Common myeloid progenitor, CD34-positive (primary cell): ENCODE measurements around the gene SUB1.
"Not testable (repeated sequence)": the region's sequence is repeated elsewhere in the genome, so short reads cannot be mapped to it uniquely, and the experiment has no call there.

ENCODE experiments used
- CTCF ChIA-PET: fragments of 350-600 bp; sonication (Branson Sonifier 250); formaldehyde crosslinking; loops from one replicate; lab custom pipeline; 2021; ENCODE audit warnings: antibody characterized with exemption; lab: Charles Lee
- POLR2A ChIA-PET: fragments of 350-600 bp; sonication (Branson Sonifier 250); formaldehyde crosslinking; loops from one replicate; lab custom pipeline; 2021; ENCODE audit warnings: antibody characterized with exemption; lab: Charles Lee
- DNase-seq, 3 donors: peaks; one replicate each; pipeline versions ENCODE4 v3.0.0 to v3.0.0-alpha.2; 2013
- H3K27ac ChIP-seq, 2 experiments: 1 replicate in 1 of 2; 2 replicates in 1 of 2; pipeline ENCODE4 v1.7.0; 2013; ENCODE audit warnings: inconsistent platforms in 2 of 2, low read length in 2 of 2, mild to moderate bottlenecking in 2 of 2, low read depth in 1 of 2, moderate library complexity in 1 of 2; ENCODE audit not compliant: severe bottlenecking in 2 of 2, insufficient read depth in 1 of 2, poor library complexity in 1 of 2
- H3K27me3 ChIP-seq, 5 experiments: replicated peaks in 2 of 5; 1 replicate in 3 of 5; 2 replicates in 2 of 5; pipeline versions ENCODE4 v1.6.1 to v1.7.0; 2013; ENCODE audit warnings: low read length in 4 of 5, mild to moderate bottlenecking in 2 of 5, moderate library complexity in 2 of 5, inconsistent platforms in 1 of 5; ENCODE audit not compliant: insufficient read depth in 5 of 5, control insufficient read depth in 4 of 5
- H3K36me3 ChIP-seq, 4 experiments: 1 replicate in 2 of 4; 2 replicates in 2 of 4; pipeline versions ENCODE4 v1.6.1 to v1.7.0; 2013; ENCODE audit warnings: low read length in 3 of 4, control low read depth in 1 of 4, mild to moderate bottlenecking in 1 of 4; ENCODE audit not compliant: control insufficient read depth in 4 of 4, insufficient read depth in 4 of 4
- H3K4me1 ChIP-seq, 4 experiments: 1 replicate in 3 of 4; 2 replicates in 1 of 4; pipeline versions ENCODE4 v1.6.1 to v1.7.1; 2013; ENCODE audit warnings: low read length in 3 of 4, mild to moderate bottlenecking in 3 of 4, control low read depth in 1 of 4, inconsistent platforms in 1 of 4, moderate library complexity in 1 of 4; ENCODE audit not compliant: control insufficient read depth in 4 of 4, insufficient read depth in 4 of 4; ENCODE audit errors: control extremely low read depth in 1 of 4
- H3K4me3 ChIP-seq, 7 experiments: 1 replicate in 4 of 7; 2 replicates in 3 of 7; pipeline versions ENCODE4 v1.5.1 to v1.7.0; 2013; ENCODE audit warnings: mild to moderate bottlenecking in 7 of 7, low read length in 6 of 7, moderate library complexity in 6 of 7, inconsistent platforms in 2 of 7, low read depth in 2 of 7, control low read depth in 1 of 7; ENCODE audit not compliant: insufficient read depth in 4 of 7, control insufficient read depth in 1 of 7; ENCODE audit errors: extremely low read depth in 1 of 7
- H3K9me3 ChIP-seq, 5 experiments: 1 replicate in 4 of 5; 2 replicates in 1 of 5; pipeline versions ENCODE4 v1.6.1 to v1.7.1; 2013; ENCODE audit warnings: low read length in 4 of 5, mild to moderate bottlenecking in 2 of 5, inconsistent platforms in 1 of 5, low read depth in 1 of 5, moderate library complexity in 1 of 5; ENCODE audit not compliant: control insufficient read depth in 4 of 5, insufficient read depth in 2 of 5; ENCODE audit errors: control extremely low read depth in 1 of 5
- WGBS: methylation state at CpG from one replicate; pipeline ENCODE4 v1.1.5; 2013; ENCODE audit not compliant: insufficient coverage; 5-methylcytosine and 5-hydroxymethylcytosine counted together

SUB1 gene

GRCh38 chr5:32542216-32543059 is 42.9 kb upstream of the SUB1 start:
- H3K4me3 ChIP-seq, result no peak overlapping the region
- POLR2A ChIA-PET, result no interaction called here
- no peak overlapping the region for H3K27ac ChIP-seq
- WGBS, result 93% methylated on average over 5 of the region's 10 CpGs
- CTCF ChIA-PET, result interaction anchor here (0.8 kb wide), 1 partner anchor 46 kb away, joined by 3 read pairs; no protein-coding TSS in a partner anchor
- H3K27me3 ChIP-seq, result no peaks in the 10 kb centered on the region
- DNase-seq, result peak in 1 of 3 donors; percentile 45
- H3K9me3 ChIP-seq, result peaks cover 0 to 6% (median 0%) of the 10 kb centered on the region in 5 experiments
- H3K36me3 ChIP-seq, result no peaks in the 10 kb centered on the region
- peaks cover 0 to 17% (median 5%) of the 10 kb centered on the region in 4 experiments for H3K4me1 ChIP-seq

GRCh38 chr5:32543291-32543690 is 42.1 kb upstream of the SUB1 start:
- WGBS, result 97% methylated on average over 6 of the region's 8 CpGs
- Histone ChIP-seq H3K9me3 (peaks cover 0 to 6% (median 0%) of the 10 kb centered on the region in 5 experiments), H3K27me3 (no peaks in the 10 kb centered on the region), H3K4me3 (no peak overlapping the region), H3K36me3 (no peaks in the 10 kb centered on the region), H3K4me1 (peaks cover 0 to 11% (median 5%) of the 10 kb centered on the region in 4 experiments), H3K27ac (no peak overlapping the region)
- CTCF ChIA-PET, result no interaction called here
- POLR2A ChIA-PET, result no interaction called here
- DNase-seq, result no peak

DNA sequence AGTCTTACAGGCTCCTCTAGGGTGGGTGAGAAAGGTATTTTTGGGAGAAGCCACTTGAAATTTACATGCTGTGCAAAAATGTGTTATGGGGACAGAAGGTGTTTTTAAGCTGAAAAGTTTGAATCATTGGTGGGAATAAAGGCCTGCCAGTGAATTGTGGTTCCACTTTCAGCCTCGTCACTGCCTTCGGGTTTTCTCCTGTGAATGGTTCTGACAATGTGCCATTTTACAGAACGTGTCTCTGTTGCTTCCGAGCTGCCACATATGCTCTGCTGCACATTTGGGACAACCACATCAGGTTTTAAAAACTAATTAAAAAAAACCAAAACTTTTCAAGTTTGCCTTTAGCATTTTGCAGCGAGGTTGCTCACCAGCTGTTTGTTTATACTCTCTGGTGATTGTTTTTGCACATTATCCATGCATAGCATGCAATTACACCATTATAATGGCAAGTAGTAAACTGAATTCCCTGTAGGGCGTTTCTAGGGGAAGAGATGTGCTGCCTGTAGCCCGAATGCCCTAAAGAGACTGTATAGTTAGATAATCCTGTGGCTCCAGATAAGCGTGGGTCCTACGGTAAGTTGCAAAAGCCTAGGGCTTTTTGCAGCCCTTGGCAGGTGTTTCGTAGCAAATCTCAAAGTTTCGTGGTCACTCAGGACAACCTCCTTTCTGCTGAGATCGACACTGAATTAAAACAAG is 40.1 kb upstream of the SUB1 start:
- WGBS, result 84% methylated on average over 11 of the region's 12 CpGs
- ChIA-PET POLR2A (no interaction called here), CTCF (no interaction called here)
- Histone ChIP-seq H3K4me1 (peaks cover 0 to 5% (median 2%) of the 10 kb centered on the region in 4 experiments), H3K4me3 (no peak overlapping the region), H3K36me3 (no peaks in the 10 kb centered on the region), H3K27me3 (no peaks in the 10 kb centered on the region), H3K9me3 (peaks cover 0 to 6% (median 0%) of the 10 kb centered on the region in 5 experiments), H3K27ac (no peak overlapping the region)
- no peak for DNase-seq

DNA sequence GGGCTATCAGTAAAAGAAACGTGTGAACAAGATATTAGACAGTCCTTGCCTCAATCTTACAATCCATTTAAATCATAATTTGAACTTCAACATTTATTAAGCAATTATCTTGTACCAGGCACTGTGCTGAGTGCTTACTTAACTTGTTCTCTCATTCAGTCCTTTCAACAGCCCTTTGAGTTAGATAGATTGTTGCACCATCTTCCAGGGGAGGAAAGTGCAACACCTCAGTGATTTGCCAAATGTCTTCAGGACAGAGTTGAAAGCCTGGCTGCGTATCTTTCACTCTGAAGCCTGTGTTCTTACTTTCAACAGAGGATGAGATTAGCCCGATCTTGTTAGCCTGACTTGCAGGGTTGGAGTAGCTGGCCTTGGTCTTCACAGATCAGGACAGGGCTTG is 34.2 kb upstream of the SUB1 start:
- Histone ChIP-seq H3K27me3 (no peaks in the 10 kb centered on the region), H3K4me1 (peaks cover 0 to 9% (median 4%) of the 10 kb centered on the region in 4 experiments), H3K36me3 (no peaks in the 10 kb centered on the region), H3K4me3 (no peak overlapping the region), H3K9me3 (peaks cover 0 to 9% (median 0%) of the 10 kb centered on the region in 5 experiments), H3K27ac (no peak overlapping the region)
- CTCF ChIA-PET, result interaction anchor here (2.1 kb wide), 1 partner anchor 39 kb away, joined by 7 read pairs; no protein-coding TSS in a partner anchor
- DNase-seq, result no peak
- WGBS, result 100% methylated on average over 2 of the region's 3 CpGs
- POLR2A ChIA-PET, result no interaction called here

DNA sequence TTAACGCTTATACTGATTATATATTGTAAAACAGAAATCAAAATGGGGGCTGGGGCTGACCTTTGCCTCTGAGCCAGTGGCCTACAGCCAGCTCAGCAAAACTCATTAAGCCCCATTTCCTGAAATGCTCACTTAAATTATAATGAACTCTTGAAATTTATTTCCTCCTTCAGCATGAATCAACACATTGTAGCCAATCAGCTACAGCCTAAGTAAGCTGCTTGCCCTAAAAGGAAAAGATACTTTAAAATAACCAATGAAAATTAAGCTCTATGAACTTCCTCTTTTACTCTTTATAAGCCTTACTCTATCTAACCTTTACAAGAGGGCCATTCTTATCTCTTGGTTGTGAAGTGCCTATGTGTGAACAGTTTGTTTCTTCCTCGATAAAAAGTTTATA is 33.5 kb upstream of the SUB1 start:
- DNase-seq, result peak in 1 of 3 donors; percentile 25
- peaks cover 0 to 9% (median 0%) of the 10 kb centered on the region in 5 experiments for H3K9me3 ChIP-seq
- CTCF ChIA-PET, result interaction anchor here (0.8 to 2.1 kb wide), 2 partner anchors 27 to 38 kb away, joined by 3 to 7 read pairs; no protein-coding TSS in a partner anchor
- H3K4me3 ChIP-seq, result no peak overlapping the region
- no peaks in the 10 kb centered on the region for H3K27me3 ChIP-seq
- 100% methylated on average over 1 of the region's 2 CpGs for WGBS
- no peak overlapping the region for H3K27ac ChIP-seq
- peaks cover 0 to 9% (median 4%) of the 10 kb centered on the region in 4 experiments for H3K4me1 ChIP-seq
- POLR2A ChIA-PET, result no interaction called here
- H3K36me3 ChIP-seq, result no peaks in the 10 kb centered on the region

DNA sequence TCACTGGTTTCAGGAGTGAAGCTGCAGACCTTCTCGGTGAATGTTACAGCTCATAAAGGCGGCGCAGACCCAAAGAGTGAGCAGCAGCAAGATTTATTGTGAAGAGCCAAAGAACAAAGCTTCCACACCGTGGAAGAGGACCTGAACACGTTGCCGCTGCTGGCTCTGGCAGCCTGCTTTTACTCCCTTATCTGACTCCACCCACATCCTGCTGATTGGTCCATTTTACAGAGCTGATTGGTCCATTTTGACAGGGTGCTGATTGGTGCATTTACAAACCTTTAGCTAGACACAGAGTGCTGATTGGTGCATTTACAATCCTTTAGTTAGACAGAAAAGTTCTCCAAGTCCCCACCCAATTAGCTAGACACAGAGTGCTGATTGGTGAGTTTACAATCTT is 32.9 kb upstream of the SUB1 start:
- DNase-seq, H3K4me3 ChIP-seq, H3K4me1 ChIP-seq, POLR2A ChIA-PET, H3K27ac ChIP-seq, H3K36me3 ChIP-seq, H3K27me3 ChIP-seq, H3K9me3 ChIP-seq: not testable (repeated sequence)
- WGBS, result 100% methylated on average over 6 of the region's 6 CpGs
- CTCF ChIA-PET, result interaction anchor here (0.8 to 2.1 kb wide), 4 partner anchors 12 to 37 kb away, joined by 3 to 7 read pairs (median 4); no protein-coding TSS in a partner anchor
